ENCODE measurements around the gene STXBP6.
"Not testable (repeated sequence)": the region's sequence is repeated elsewhere in the genome, so short reads cannot be mapped to it uniquely, and the experiment has no call there.

Gene STXBP6

DNA sequence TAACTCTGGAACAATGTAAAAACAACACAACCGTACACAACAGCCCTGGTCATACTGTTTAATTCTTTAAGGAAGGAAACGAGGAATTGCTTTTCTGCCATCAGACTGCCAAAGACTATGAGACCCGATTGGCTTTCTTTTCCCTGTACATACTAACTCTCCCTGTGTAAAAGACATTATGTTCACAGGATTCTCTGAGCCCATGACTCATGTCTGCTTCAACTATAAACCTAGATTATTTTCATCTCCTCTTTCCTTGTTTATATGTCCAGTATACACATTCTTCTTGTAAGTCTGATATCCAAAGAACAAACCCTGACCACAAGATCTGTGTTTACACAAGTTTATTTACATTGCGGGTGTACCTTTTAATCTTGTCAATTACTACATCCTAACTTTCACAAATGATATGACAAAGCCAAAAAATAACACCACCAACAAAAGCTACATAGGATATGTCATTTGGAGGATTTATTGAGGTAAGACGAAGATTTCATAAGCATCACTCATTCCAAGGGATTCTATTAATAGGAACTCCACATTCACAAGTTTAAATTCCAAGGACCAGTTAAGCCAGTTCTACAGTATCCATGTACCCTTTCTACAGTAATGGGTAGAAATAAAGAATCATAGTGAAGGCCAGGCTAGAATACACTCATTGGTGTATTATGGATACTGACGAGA is 67.3 kb downstream of the STXBP6 start:
- no peak for DNase-seq

DNA sequence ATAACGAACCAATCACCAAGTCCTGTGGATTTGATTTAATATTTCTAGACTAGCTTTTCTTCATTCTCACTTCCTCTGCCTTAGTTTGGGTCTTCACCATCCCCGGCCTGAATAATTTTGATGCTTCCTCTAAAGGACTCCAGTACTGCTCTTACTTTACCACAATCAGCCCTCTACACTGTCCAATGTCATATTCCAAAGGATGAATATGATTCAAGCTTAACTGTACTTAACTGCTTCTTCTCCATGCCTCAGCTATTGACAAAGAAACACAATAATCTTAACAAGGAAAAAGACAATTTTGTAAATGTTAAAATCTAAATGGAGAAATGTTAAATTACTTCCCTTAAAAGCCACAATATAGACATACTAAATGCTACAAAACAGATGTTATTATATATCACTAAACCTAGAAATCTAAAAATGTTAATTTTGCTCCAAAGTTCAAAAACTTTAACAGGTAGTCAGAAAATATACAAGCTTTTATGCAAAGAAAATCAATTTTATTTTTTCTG is 70.2 kb downstream of the STXBP6 start:
- DNase-seq, result no peak

DNA sequence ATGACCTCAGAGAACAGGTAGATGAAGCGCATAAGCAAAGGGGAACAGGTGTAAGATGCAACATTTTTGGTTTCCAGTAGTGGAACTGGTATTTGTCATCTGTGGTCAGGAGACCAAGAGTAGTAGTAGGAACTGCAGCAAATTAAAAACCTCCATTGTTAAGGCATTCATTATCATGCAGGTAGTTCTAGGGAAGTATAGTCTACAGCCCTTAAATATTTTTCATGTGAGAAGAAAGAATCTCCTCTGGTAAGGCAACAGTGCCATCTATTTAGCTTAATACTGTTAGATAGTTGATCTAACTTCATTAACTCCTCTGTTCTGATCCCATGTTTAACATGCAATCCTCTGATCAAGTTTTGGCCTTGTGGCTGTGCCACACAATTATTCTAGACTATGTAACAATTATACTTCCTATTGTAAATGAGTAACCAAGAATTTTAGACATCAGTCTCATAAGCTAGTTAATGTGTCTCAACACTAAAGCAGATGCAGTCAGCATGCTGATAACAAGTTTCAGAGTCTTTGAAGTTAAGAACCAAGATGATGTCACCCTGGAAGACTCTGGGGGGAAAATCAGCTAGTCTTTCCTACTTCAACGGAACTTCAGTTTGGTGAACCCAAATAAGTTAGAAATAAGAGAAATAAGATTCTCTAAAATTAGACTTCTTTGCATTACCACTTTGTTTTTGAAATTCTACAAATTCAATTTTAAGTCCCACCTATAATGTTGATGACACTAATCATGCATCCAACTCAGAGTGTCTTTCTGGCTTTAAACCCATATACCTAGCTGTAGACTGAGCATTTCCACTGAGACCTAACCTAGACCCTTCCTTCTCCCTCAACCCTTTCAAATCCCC is 70.9 kb downstream of the STXBP6 start:
- no peak for DNase-seq

DNA sequence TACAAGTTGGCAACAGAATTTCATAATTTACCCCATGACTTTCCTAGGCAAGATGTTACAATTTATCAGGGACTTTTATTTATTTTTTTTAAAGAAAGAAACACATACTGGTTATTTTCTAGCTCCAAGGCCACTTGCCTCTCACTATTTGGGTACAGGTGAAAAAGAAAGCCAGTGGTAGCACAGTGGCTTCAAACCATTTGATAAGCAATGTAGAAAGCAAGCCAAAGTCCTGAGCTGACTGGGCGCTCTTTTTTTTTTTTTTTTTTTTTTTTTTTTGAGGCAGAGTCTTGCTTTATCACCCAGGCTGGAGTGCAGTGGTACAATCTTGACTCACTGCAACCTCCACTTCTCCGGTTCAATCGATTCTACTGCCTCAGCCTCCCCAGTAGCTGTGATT is 73.3 kb downstream of the STXBP6 start:
- DNase-seq, result no peak

DNA sequence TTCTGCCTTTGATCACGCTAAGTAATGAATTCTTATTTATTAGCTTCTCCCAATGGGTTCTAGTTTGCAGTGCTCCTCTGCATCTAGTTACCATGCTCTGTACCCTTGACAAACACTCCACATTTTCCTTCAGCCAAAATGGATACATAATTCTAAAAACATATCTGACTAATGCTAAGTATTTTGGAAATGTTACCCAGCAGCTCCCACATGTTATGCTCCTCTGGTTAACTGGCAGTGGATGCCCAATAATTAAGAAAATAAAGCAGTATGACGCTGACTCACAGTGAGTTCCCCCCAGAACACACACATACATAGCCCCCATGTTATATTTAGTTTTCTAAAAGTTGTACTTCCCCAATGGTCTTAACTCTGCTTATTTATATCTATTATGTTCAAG is 74.6 kb downstream of the STXBP6 start:
- DNase-seq, result no peak

DNA sequence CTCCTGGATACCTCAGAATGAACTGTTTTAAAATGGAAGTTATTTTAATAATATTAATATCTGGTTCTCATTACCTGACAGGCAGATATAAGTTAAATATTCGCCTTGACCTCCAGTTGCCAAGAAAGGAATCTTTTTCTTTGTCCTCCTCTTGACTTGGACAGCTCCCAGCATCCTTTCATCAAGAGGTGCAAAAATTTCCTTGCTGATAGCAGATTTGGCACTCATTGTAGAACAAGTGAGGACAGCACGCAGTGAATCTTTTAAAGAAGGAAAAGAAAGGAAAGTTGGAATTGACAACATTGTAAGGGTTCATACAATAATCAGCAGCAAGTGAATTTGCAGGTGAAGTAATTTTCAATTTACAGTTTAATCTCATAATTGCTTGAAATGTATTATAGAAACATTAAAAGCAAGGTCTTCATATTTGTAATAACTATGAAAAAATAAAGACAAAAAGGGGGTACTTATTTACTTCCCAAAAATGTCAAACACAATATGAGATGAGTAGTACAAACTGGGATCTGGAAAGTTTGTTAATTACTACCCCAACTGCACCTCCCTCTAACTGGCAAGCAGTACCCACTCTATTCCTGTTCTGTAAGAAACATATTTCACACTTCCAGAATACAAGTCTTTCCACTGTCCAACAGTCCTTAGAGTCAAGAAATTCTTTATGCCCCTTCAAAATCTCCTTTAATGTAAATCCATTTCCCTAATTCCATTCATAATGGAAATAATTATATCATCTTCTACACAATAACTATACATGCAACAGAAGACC is 75.2 kb downstream of the STXBP6 start:
- DNase-seq, result no peak

DNA sequence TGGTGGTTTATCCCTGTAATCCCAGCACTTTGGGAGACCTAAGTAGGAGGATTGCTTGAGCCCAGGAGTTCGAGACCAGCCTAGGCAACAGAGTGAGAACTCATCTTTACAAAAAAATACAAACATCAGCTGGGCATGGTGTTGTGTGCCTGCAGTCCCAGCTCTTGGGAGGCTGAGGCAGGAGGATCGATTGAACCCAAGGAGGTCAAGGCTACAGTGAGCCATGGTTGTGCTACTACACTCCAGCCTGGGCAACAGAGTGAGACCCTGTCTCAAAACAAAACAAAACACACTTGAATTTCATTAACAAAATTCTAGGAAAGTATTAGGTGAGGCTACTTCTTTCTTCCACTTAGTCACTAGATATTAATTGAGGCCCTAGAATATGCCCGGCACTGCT is 77.1 kb downstream of the STXBP6 start:
- no peak for DNase-seq

DNA sequence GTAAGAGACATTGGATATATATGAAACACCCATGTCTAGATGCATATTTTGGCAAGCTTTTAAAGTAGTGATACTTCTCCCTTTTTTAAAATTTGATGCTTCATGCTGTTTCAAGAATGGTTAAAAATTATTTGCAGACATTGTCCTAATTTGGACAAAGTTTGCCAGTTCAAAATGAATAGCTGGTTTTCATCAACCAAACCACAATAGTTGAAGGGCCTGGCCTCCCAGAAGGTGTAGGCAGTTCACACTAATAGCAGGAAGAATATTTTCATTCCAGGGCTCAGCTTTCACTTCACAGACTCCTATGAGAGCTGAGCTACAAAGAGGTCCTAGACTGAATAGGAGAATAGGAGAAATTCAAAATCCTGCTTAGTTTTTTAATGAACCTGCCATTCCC is 78.7 kb downstream of the STXBP6 start:
- DNase-seq, result no peak

DNA sequence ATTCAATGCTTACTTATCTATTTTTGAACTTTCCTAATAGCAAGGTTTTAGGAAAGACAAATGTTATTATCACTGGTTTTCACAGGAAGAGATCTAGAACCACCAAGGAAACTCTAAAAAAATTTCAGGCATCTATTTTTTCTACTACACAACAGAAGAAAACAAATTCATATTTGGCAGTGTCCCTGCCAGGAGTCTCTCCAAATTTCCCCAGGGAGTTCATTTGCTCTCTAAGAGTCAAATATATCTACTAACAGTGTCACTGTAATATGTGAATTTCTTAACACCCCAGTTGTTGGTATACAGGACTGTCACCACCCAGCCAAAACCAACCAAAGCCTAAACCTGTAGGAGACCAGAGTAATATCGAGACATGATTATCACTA is 83.4 kb downstream of the STXBP6 start:
- DNase-seq, result no peak

DNA sequence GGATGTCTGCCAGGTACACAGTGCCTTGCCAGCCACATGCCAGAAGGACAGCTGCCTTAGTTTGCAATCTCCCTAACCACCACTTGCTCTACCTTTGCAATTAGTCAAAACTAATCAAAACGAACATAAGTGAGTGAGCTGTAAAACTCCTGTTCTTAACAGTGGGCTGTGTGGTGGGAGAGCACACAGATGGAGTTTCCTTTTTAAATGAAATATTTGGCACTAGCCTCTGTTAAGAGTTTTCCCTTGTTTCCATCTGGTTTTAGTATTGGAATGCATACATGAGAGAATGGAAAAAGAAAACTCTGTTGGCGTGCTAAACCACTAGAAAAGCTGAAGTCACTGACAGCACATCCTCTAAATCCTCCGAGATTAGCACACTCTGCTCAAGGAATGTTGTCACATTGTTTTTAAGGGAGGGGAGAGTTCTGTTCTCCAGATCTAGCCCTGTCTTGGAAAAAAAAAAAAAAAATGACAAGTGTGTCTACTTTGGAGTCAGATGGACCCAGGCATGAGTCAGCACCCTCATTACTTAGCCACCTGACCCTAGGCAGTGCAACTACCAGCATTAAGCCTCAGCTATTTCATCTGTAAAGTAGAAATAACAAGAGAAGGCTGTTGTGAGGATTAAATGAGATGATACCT is 83.9 kb downstream of the STXBP6 start:
- no peak for DNase-seq

DNA sequence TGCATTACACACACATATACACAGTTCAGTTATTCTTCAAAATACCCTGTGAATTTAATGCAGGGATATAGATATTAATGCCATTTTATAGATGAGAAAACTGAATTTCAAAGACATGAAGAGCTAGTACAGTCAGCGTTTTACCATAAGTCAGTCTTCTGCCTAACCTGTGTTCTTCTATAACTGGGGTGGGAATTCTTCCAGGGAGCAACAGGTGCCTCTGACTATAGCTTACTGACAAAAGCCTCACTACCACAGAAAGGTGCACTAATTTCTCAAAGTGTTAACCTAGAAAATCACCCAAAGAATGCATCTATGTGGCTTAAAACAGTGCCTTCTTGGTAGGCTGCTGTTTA is 84.4 kb downstream of the STXBP6 start:
- DNase-seq, result no peak

DNA sequence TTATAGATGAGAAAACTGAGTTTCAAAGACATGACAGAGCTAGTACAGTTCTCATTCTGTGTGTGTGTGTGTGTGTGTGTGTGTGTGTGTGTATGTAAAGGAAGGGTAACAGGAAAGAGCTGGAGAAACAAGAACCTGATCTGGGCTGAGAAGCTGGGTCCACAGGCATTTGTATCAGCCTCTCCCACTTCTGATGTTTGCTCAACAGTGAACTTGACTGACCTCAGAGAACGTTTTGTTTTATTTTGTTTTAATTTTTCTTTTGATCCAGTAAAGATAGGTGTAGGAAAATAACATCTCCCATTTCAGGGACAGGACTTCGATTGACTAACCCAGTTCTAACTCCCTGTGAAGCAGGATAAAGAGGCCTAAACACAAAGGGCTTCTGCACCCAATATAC is 85.4 kb downstream of the STXBP6 start:
- DNase-seq, result no peak

DNA sequence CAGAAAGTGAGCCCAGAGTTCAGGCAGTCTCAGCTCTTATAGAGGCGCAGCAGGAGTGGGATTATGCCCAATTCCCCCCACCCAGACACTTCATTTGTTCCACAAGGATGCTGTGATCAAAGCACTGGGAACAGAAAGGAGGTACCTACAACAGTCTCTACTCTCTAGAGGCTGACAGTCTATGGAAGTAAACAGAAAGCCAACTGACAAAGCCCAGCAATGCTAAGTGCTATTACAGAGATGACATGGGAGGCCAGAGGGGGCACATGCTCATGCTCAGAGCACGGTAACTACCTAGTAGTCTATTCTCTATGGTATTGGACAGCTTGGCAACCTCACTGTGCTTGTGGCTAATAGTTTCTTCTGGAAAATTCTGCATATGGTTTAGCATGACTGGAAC is 85.9 kb downstream of the STXBP6 start:
- no peak for DNase-seq

DNA sequence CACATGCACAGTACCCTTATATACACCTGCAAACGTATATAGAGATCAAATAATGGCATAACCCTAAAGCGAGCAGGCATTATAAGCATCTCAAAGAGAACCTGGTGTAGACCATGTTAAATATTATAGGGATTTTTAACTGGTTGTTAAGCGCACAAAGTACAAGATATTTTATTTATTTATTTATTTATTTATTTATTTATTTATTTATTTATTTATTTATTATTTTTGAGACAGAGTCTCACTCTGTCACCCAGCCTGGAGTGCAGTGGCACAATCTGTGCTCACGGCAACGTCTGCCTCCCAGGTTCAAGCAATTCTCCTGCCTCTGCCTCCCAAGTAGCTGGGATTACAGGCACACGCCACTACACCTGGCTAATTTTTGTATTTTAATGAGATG is 87.8 kb downstream of the STXBP6 start:
- DNase-seq, result not testable (repeated sequence)

DNA sequence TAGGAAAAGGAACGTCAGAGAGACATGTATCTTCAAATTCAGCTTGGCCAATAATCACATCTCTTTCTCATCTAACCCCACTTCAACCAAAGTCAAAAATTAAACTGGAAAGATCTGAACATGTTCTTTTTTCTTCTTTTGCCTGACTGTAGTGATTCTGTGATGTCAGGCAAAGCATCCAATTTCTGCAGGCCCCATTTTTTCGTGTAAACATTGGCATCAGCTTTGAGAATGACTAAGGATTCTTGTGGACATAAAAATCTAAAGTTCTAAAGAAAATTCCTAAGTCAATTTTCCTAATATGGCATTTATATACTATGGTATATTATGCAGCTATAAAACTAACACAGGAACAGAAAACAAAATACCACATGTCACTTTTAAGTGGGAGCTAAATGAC is 89.1 kb downstream of the STXBP6 start:
- DNase-seq, result no peak

DNA sequence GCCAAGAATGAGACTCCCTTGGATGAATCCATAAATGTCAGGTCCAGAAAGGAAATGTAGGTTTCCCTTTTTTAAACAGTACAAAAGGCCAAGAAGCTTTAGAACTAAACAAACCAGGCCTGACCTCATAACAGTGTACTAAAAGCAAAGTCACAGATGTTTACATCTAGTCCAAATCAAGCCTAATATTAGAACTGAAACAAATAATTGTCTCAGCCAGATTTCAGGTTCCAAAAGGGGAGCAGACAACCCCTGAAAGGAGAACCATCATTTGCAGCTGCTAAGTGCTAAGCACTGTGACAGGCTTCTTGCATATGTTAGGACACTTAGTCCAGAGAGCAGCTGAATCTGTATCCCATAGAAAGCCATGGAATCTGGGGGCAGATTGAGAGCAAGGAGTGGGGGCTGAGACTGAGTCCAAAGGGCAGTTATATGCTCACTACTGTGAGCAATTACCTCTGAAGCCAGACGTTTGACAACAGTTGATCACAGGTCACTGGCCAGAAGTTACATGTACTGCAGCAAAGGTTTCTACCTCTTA is 90.1 kb downstream of the STXBP6 start:
- DNase-seq, result no peak

DNA sequence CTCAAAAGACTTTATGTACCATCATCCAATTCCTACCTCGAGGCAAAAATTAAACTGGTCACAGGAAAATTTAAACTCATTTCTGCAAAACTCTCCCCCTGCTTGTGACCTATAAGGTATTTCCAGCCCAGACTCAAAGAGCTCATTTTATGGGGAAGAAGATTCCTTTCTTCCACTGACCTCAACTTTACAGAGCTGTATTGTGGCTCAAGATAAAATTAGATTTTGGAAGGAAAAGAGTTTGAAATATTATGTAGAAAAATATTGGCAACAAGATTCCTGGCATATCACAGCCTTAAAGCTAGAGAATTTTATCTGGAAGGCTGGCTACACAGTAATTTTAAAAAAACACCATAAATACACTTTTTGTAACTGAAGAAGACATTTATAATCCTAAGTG is 91.7 kb downstream of the STXBP6 start:
- no peak for DNase-seq

DNA sequence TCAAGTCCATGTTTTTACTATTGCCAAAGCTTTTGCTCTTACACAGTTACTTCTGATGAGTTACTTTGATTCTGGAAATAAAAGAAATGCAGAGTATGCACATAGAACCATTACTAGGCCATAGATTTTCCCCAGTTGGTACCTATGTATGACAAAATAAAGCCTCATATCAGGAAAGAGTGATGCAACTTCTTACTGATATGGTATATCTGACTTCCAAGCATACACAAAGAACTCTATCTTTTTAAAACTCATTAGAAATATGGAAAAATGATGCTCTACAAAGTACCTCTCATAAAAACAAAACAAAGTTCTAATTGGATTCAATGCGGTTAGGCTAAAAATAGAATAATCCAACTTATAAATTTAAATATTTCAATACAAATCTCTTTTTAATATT is 92.1 kb downstream of the STXBP6 start:
- no peak for DNase-seq

DNA sequence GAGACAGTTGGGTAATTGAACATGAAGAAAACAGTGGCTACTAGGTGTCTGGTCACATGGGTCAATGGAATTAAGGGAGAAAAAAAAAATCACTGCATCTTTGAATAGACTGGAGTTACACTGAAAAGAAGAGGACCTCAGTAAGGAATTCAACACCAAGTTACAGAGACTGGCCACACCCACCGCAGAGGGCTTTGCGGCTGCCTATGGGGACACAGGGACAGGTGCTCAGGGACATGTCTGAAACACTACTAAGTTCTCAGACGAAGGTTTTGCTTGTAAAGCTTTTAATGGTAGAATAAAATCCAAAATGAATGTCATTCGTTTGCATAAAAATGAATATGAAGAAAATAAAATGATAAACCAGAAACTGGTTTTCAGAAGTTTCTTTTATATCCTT is 93.8 kb downstream of the STXBP6 start:
- DNase-seq, result no peak

DNA sequence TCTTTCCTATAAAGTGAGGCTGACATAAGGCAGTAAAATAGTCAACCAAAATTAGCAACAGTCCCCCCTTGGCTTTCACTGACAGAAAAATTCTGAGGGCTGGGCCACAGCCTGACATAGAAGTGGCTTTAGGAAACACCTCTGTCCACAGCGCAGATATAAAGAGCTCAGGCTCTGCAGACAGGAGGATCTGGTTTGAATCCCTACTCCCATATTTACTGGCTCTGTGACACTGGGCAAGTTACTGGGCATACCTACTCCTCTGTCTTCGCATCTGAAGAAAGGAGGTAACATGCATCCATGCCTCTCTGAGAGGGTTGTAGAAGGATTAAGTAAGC is 95.3 kb downstream of the STXBP6 start:
- DNase-seq, result no peak

DNA sequence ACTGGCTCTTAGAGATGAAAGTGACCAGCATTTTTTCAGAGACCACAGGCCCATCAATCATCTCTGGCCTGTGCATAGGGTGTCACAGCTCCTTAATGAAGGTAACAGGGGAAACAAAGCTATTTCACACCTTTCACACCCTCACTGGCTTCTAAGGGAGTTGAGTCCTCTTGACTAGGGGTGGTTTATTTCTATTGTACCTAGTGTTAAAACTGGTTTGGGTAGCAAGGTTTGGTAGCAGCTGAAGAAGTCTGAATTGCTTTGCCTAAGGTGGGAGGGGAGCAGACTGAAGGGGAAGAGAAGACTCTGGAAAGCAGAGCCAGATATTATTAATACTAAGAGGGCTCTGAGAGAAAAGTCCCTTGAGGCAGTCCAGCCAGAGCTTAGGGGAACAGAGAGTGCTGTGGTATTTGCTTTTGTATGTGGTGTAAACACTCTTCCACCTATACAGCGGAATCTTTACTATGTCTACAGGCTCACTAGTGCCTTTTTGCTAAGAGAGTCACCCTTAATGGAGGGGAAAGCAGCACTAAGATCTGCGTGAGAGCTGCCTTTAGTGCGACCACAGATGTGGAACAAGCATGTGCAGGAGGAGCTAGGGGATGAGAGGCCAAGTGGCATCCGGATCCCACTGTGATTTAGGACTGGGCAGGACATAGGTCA is 95.8 kb downstream of the STXBP6 start:
- DNase-seq, result no peak

DNA sequence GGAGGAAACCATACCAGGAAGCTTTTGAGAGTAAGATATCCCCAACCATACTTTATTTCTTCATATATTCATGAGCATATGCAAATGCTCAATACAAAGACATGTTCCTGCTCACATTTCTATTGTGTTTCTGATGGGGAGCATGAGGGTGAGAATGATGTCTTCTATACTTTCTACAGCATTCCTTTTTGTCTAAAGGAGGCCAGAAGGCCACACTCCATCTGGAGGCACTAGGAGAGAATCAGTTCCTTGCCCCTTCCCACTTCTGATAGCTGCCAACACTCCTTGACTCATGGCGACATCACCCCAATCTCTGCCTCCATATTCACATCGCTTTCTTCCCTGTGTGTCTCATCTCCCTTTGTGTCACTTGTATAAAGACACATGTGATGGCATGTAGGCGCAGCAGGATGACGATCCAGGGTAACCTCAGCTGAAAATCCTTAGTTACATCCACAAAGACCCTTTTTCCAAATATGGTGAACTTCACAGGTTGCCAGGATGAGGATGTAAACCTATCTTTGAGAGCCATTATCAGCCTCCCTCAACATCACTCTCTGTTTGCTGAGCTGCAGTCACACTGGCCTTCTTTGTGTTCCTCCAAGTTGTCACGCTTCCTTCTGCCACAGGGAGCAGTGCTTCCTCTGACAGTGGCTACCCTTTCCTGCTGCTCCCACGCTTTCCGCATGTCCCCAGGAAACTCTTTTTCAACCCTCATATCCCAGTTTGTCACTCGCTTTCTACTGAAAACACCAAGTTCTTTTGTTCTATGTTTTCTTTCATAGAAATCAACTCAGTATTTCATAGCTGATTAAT is 96.9 kb downstream of the STXBP6 start:
- DNase-seq, result no peak

Data from stimulated activated CD4-positive, alpha-beta T cell treated with anti-CD3 and anti-CD28 coated beads, Interleukin-15, amount 100 ng/mL, for 24 hours (primary cell).